Hepatocyte (in vitro differentiated cells): ENCODE results near the gene CPN2. TPM values are rescaled to one million over a fixed set of nuclear protein-coding genes. Genes with fewer than 3 reads are reported as not detected.
A peak's percentile ranks its signal among the peaks of the same experiment; 100 is the strongest.

Experiments
- DNase-seq: peaks from one replicate; pipeline ENCODE4 v3.0.0-alpha.2; 2016; ENCODE audit warnings: low spot score
- H2AFZ ChIP-seq: fragments of 200-600 bp; sonication (generic); 2 replicates; pipeline ENCODE4 v1.6.0; 2016; ENCODE audit warnings: antibody characterized with exemption, mild to moderate bottlenecking
- H3K27ac ChIP-seq: fragments of 200-600 bp; sonication (generic); 2 replicates; pipeline ENCODE4 v1.5.1; 2016; ENCODE audit warnings: mild to moderate bottlenecking
- H3K27me3 ChIP-seq: fragments of 200-600 bp; sonication (generic); 2 replicates; pipeline ENCODE4 v1.6.1; 2016
- H3K36me3 ChIP-seq: fragments of 200-600 bp; sonication (generic); replicated peaks from 2 replicates; pipeline ENCODE4 v1.5.1; 2016; ENCODE audit warnings: low read depth; ENCODE audit not compliant: insufficient read depth
- H3K4me1 ChIP-seq: fragments of 200-600 bp; sonication (generic); 2 replicates; pipeline ENCODE4 v1.5.1; 2016; ENCODE audit warnings: mild to moderate bottlenecking, moderate library complexity; ENCODE audit not compliant: insufficient read depth
- H3K4me2 ChIP-seq: fragments of 200-600 bp; sonication (generic); 2 replicates; pipeline ENCODE4 v1.6.0; 2016
- H3K4me3 ChIP-seq: fragments of 200-600 bp; sonication (generic); 2 replicates; pipeline ENCODE4 v1.5.1; 2016; ENCODE audit warnings: mild to moderate bottlenecking
- H3K79me2 ChIP-seq: fragments of 200-600 bp; sonication (generic); 2 replicates; pipeline ENCODE4 v1.6.0; 2017; ENCODE audit warnings: mild to moderate bottlenecking
- H3K9me2 ChIP-seq: fragments of 200-600 bp; sonication (generic); replicated peaks from 2 replicates; pipeline ENCODE4 v1.6.0; 2017; ENCODE audit warnings: mild to moderate bottlenecking; ENCODE audit not compliant: insufficient read depth
- H3K9me3 ChIP-seq: fragments of 200-600 bp; sonication (generic); 2 replicates; pipeline ENCODE4 v1.5.1; 2016; ENCODE audit warnings: low read depth, mild to moderate bottlenecking
- H4K20me1 ChIP-seq: fragments of 200-600 bp; sonication (generic); 2 replicates; pipeline ENCODE4 v1.6.0; 2016; ENCODE audit warnings: mild to moderate bottlenecking; ENCODE audit not compliant: insufficient read depth, poor library complexity, severe bottlenecking
- CTCF ChIP-seq: fragments of 200-600 bp; sonication (generic); IDR thresholded peaks from 2 replicates; pipeline ENCODE4 v1.5.1; 2016; ENCODE audit warnings: antibody characterized with exemption, mild to moderate bottlenecking; ENCODE audit not compliant: poor library complexity
- EZH2 ChIP-seq: fragments of 200-600 bp; sonication (generic); IDR thresholded peaks from 2 replicates; pipeline ENCODE4 v1.6.1; 2016; ENCODE audit warnings: antibody characterized with exemption, mild to moderate bottlenecking, borderline replicate concordance
- EZH2phosphoT487 ChIP-seq: fragments of 200-600 bp; sonication (generic); IDR thresholded peaks from one replicate; pipeline ENCODE4 v1.6.1; 2018; ENCODE audit warnings: antibody characterized with exemption, mild to moderate bottlenecking, low read depth, moderate library complexity; ENCODE audit not compliant: unreplicated experiment, severe bottlenecking
- WGBS: methylation state at CpG from one replicate; pipeline ENCODE4 v1.1.6; 2016; ENCODE audit warnings: low lambda C conversion rate; ENCODE audit errors: missing lambda C conversion rate; 5-methylcytosine and 5-hydroxymethylcytosine counted together
- polyA plus RNA-seq: library from polyadenylated mRNA; unstranded; fragments of >200 nt; fragmentation: Nextera tagmentation; extraction: Ambion mirVana; gene quantifications from 2 replicates; pipeline ENCODE4 v1.2.1, GENCODE V29; 2016
- total RNA-seq: library from RNA; depleted of rRNA; stranded (reverse); fragments of >200 nt; gene quantifications from 2 replicates; pipeline ENCODE4 v1.2.3, GENCODE V29; 2014

Gene CPN2
- total RNA-seq, result 3.3 and 3.5 TPM in 2 replicates
- polyA plus RNA-seq, result 2.2 and 4.6 TPM in 2 replicates

- WGBS, result 92% methylated on average over 24 of the region's 24 CpGs
- no peak within 1 kb of the TSS for H3K4me2 ChIP-seq
Measured at GRCh38 chr3:194351080-194351672, at the start of gene CPN2. Gene CPN2, minus strand, starts transcription at chr3:194351328. Its CDS starts 8,626 bp downstream, at chr3:194342702.

GRCh38 chr3:194399874-194400411, 48.8 kb upstream of the CPN2 start:
- H3K4me2 ChIP-seq, result no peak overlapping the region
- H4K20me1 ChIP-seq, result no peaks in the 10 kb centered on the region
- 96% methylated on average over 15 of the region's 15 CpGs for whole genome bisulfite sequencing
- H3K79me2 ChIP-seq, result no peaks in the 10 kb centered on the region
- no peaks in the 10 kb centered on the region for H3K36me3 ChIP-seq
- no peaks in the 10 kb centered on the region for H3K9me3 ChIP-seq
- H3K27ac ChIP-seq, result no peak overlapping the region
- no peaks in the 10 kb centered on the region for H3K9me2 ChIP-seq
- no peak overlapping the region for H2AFZ ChIP-seq
- H3K4me1 ChIP-seq, result peaks cover 20% of the 10 kb centered on the region
- no peak for DNase-seq
- TF ChIP-seq CTCF, result no peak
- TF ChIP-seq EZH2, result no peak
- no peak for TF ChIP-seq EZH2phosphoT487
- peaks cover 10% of the 10 kb centered on the region for H3K27me3 ChIP-seq
- H3K4me3 ChIP-seq, result no peak overlapping the region

More at GRCh38 chr3:194351080-194351672, at the start of gene CPN2:
- Histone ChIP-seq H3K9me3 (no peaks in the 10 kb centered on the region), H3K79me2 (no peaks in the 10 kb centered on the region), H3K36me3 (no peaks in the 10 kb centered on the region), H3K27me3 (no peaks in the 10 kb centered on the region), H3K4me1 (peaks cover 2% of the 10 kb centered on the region), H3K9me2 (no peaks in the 10 kb centered on the region), H3K27ac (no peak within 1 kb of the TSS), H2AFZ (no peak within 1 kb of the TSS), H3K4me3 (no peak within 1 kb of the TSS), H4K20me1 (no peaks in the 10 kb centered on the region)
- DNase-seq, result no peak
- no peak for TF ChIP-seq EZH2
- no peak for TF ChIP-seq CTCF
- no peak for TF ChIP-seq EZH2phosphoT487

- TF ChIP-seq CTCF (no peak), EZH2 (no peak), EZH2phosphoT487 (no peak)
- H3K4me2 ChIP-seq, result peak within 1 kb of the TSS; percentile 73
- 89% methylated on average over 2 of the region's 2 CpGs for WGBS
Measured at GRCh38 chr3:194399166-194399565, 48.0 kb upstream of the CPN2 start, which contains the start of gene GP5. Gene GP5, minus strand, starts transcription at chr3:194399266. Its CDS starts 984 bp downstream, at chr3:194398282.

More at GRCh38 chr3:194399166-194399565, 48.0 kb upstream of the CPN2 start, which contains the start of gene GP5:
- Histone ChIP-seq H3K27me3 (peaks cover 10% of the 10 kb centered on the region), H3K4me3 (no peak within 1 kb of the TSS), H3K9me2 (no peaks in the 10 kb centered on the region), H3K9me3 (no peaks in the 10 kb centered on the region), H3K27ac (no peak within 1 kb of the TSS), H3K4me1 (peaks cover 20% of the 10 kb centered on the region), H3K79me2 (no peaks in the 10 kb centered on the region), H2AFZ (no peak within 1 kb of the TSS), H3K36me3 (no peaks in the 10 kb centered on the region), H4K20me1 (no peaks in the 10 kb centered on the region)
- no peak for DNase-seq
